Activated T-helper 17 cell treated with anti-CD3 and anti-CD28 coated beads, Interleukin-2, amount 50 U/mL, for 72 hours (primary cell): Measurements from ENCODE around the gene RBSN. TPM values are rescaled to one million over a fixed set of nuclear protein-coding genes. Genes with fewer than 3 reads are reported as not detected.

Experiments used
- ATAC-seq: fragments of 150-1000 bp; cut with Tn5 transposase; replicated peaks from 2 replicates; pipeline ENCODE4 v1.10.0; 2021; ENCODE audit warnings: mild to moderate bottlenecking, moderate library complexity
- H3K27ac Mint-ChIP-seq: one replicate; pipeline ENCODE4 v1.8.0; 2022; ENCODE audit warnings: mixed read lengths
- H3K27me3 Mint-ChIP-seq: one replicate; pipeline ENCODE4 v1.8.0; 2022; ENCODE audit warnings: mixed read lengths
- H3K36me3 Mint-ChIP-seq: one replicate; pipeline ENCODE4 v1.8.0; 2022; ENCODE audit warnings: low read depth, mild to moderate bottlenecking, mixed read lengths
- H3K4me1 Mint-ChIP-seq: one replicate; pipeline ENCODE4 v1.8.0; 2022; ENCODE audit warnings: mixed read lengths
- H3K4me3 Mint-ChIP-seq: one replicate; pipeline ENCODE4 v1.8.0; 2022; ENCODE audit warnings: mild to moderate bottlenecking, mixed read lengths
- H3K9me3 Mint-ChIP-seq: one replicate; pipeline ENCODE4 v1.8.0; 2022; ENCODE audit warnings: mixed read lengths
- total RNA-seq, 2 donors: library from RNA; stranded (reverse); gene quantifications; one replicate each; pipeline ENCODE4 v1.2.3, GENCODE V29; 2022

The RBSN gene
- total RNA-seq, 2 donors from 2014 or later, result 15.9 to 19.0 TPM

GRCh38 chr3:15060029-15060428, 38.9 kb downstream of the RBSN start:
- Mint-ChIP-seq H3K27me3 (no peaks in the 10 kb centered on the region), H3K27ac (peak overlapping the region; percentile 30), H3K36me3 (peaks cover 68% of the 10 kb centered on the region), H3K4me1 (peaks cover 10% of the 10 kb centered on the region), H3K4me3 (no peak overlapping the region), H3K9me3 (no peaks in the 10 kb centered on the region)
- no peak for ATAC-seq

GRCh38 chr3:15056676-15057404, 42.1 kb downstream of the RBSN start:
- Mint-ChIP-seq H3K27ac (no peak overlapping the region), H3K36me3 (peaks cover 86% of the 10 kb centered on the region), H3K27me3 (no peaks in the 10 kb centered on the region), H3K4me3 (no peak overlapping the region), H3K4me1 (peaks cover 19% of the 10 kb centered on the region), H3K9me3 (no peaks in the 10 kb centered on the region)
- no peak for ATAC-seq

- Mint-ChIP-seq H3K27me3 (no peaks in the 10 kb centered on the region), H3K27ac (peak overlapping the region; percentile 84), H3K4me3 (peak overlapping the region; percentile 68), H3K4me1 (peaks cover 27% of the 10 kb centered on the region), H3K9me3 (no peaks in the 10 kb centered on the region), H3K36me3 (peaks cover 98% of the 10 kb centered on the region)
- ATAC-seq, result peak; percentile 97
These were observed 43.9 kb downstream of the RBSN start for GRCh38 chr3:15055019-15055557.

GRCh38 chr3:15053541-15053940, 45.4 kb downstream of the RBSN start:
- Mint-ChIP-seq H3K27ac (no peak overlapping the region), H3K4me1 (peaks cover 27% of the 10 kb centered on the region), H3K9me3 (no peaks in the 10 kb centered on the region), H3K27me3 (no peaks in the 10 kb centered on the region), H3K36me3 (peaks cover 98% of the 10 kb centered on the region), H3K4me3 (no peak overlapping the region)
- ATAC-seq, result no peak

- no peaks in the 10 kb centered on the region for H3K9me3 Mint-ChIP-seq
- peaks cover 98% of the 10 kb centered on the region for H3K36me3 Mint-ChIP-seq
- no peak for ATAC-seq
- H3K4me1 Mint-ChIP-seq, result peaks cover 27% of the 10 kb centered on the region
- H3K4me3 Mint-ChIP-seq, result no peak overlapping the region
- peak overlapping the region; percentile 63 for H3K27ac Mint-ChIP-seq
- H3K27me3 Mint-ChIP-seq, result no peaks in the 10 kb centered on the region
These were observed 46.4 kb downstream of the RBSN start for GRCh38 chr3:15052335-15053242.

- Mint-ChIP-seq H3K36me3 (peaks cover 98% of the 10 kb centered on the region), H3K4me3 (no peak overlapping the region), H3K27ac (peak overlapping the region; percentile 19), H3K4me1 (peaks cover 23% of the 10 kb centered on the region), H3K9me3 (no peaks in the 10 kb centered on the region), H3K27me3 (no peaks in the 10 kb centered on the region)
- ATAC-seq, result peak; percentile 41
These were observed 47.4 kb downstream of the RBSN start for GRCh38 chr3:15051531-15051930.

- Mint-ChIP-seq H3K36me3 (peaks cover 98% of the 10 kb centered on the region), H3K9me3 (no peaks in the 10 kb centered on the region), H3K27ac (peak overlapping the region; percentile 73), H3K27me3 (no peaks in the 10 kb centered on the region), H3K4me1 (peaks cover 30% of the 10 kb centered on the region), H3K4me3 (no peak overlapping the region)
- ATAC-seq, result no peak
These were observed 48.4 kb downstream of the RBSN start for GRCh38 chr3:15050405-15051092.

- Mint-ChIP-seq H3K36me3 (peaks cover 98% of the 10 kb centered on the region), H3K4me1 (peaks cover 23% of the 10 kb centered on the region), H3K27me3 (no peaks in the 10 kb centered on the region), H3K27ac (peak overlapping the region; percentile 73), H3K9me3 (no peaks in the 10 kb centered on the region), H3K4me3 (no peak overlapping the region)
- no peak for ATAC-seq
These were observed 49.4 kb downstream of the RBSN start for GRCh38 chr3:15049584-15049983.

GRCh38 chr3:15045667-15046066, 53.3 kb downstream of the RBSN start:
- no peaks in the 10 kb centered on the region for H3K9me3 Mint-ChIP-seq
- no peaks in the 10 kb centered on the region for H3K27me3 Mint-ChIP-seq
- H3K36me3 Mint-ChIP-seq, result peaks cover 100% of the 10 kb centered on the region
- ATAC-seq, result no peak
- H3K4me1 Mint-ChIP-seq, result peaks cover 35% of the 10 kb centered on the region
- H3K27ac Mint-ChIP-seq, result peak overlapping the region; percentile 75
- no peak overlapping the region for H3K4me3 Mint-ChIP-seq

GRCh38 chr3:15044326-15044725, 54.6 kb downstream of the RBSN start:
- H3K9me3 Mint-ChIP-seq, result no peaks in the 10 kb centered on the region
- H3K27me3 Mint-ChIP-seq, result no peaks in the 10 kb centered on the region
- no peak for ATAC-seq
- H3K4me1 Mint-ChIP-seq, result peaks cover 29% of the 10 kb centered on the region
- H3K27ac Mint-ChIP-seq, result peak overlapping the region; percentile 75
- H3K4me3 Mint-ChIP-seq, result peak overlapping the region; percentile 33
- peaks cover 99% of the 10 kb centered on the region for H3K36me3 Mint-ChIP-seq

GRCh38 chr3:15043408-15044171, 55.4 kb downstream of the RBSN start:
- no peaks in the 10 kb centered on the region for H3K27me3 Mint-ChIP-seq

GRCh38 chr3:15042936-15043335, 56.0 kb downstream of the RBSN start:
- H3K36me3 Mint-ChIP-seq, result peaks cover 99% of the 10 kb centered on the region
- H3K4me3 Mint-ChIP-seq, result no peak overlapping the region
- ATAC-seq, result no peak
- no peaks in the 10 kb centered on the region for H3K27me3 Mint-ChIP-seq
- H3K4me1 Mint-ChIP-seq, result peaks cover 29% of the 10 kb centered on the region
- peak overlapping the region; percentile 67 for H3K27ac Mint-ChIP-seq
- no peaks in the 10 kb centered on the region for H3K9me3 Mint-ChIP-seq

More at GRCh38 chr3:15043408-15044171, 55.4 kb downstream of the RBSN start:
- H3K27ac Mint-ChIP-seq, result peak overlapping the region; percentile 75
- H3K4me1 Mint-ChIP-seq, result peaks cover 29% of the 10 kb centered on the region
- H3K9me3 Mint-ChIP-seq, result no peaks in the 10 kb centered on the region
- peaks cover 99% of the 10 kb centered on the region for H3K36me3 Mint-ChIP-seq
- H3K4me3 Mint-ChIP-seq, result no peak overlapping the region
- ATAC-seq, result no peak

GRCh38 chr3:15041950-15042349, 57.0 kb downstream of the RBSN start:
- Mint-ChIP-seq H3K27ac (peak overlapping the region; percentile 67), H3K4me3 (no peak overlapping the region), H3K9me3 (no peaks in the 10 kb centered on the region), H3K4me1 (peaks cover 29% of the 10 kb centered on the region), H3K27me3 (no peaks in the 10 kb centered on the region), H3K36me3 (peaks cover 99% of the 10 kb centered on the region)
- ATAC-seq, result no peak
